ENCODE data around the gene SRGAP3.

- no peak for TF ChIP-seq ARNTL (CRISPR knock-in tag; IDR thresholded peaks at IDR 0.05; ENCODE audit: borderline replicate concordance, low read depth)
- no peak for TF ChIP-seq CSRNP3 (CRISPR knock-in tag; IDR thresholded peaks at IDR 0.05)
- TF ChIP-seq ZFP3 (CRISPR knock-in tag; IDR thresholded peaks at IDR 0.05), result no peak
- TF ChIP-seq ZFP30 (CRISPR knock-in tag; IDR thresholded peaks at IDR 0.05), result no peak
- TF ChIP-seq SNAI2 (CRISPR knock-in tag; IDR thresholded peaks at IDR 0.05), result no peak
These were observed 226.2 kb downstream of the SRGAP3 start for GRCh38 chr3:9023226-9023590.
